ENCODE measurements around the gene C10orf53. TPM values are rescaled to one million over a fixed set of nuclear protein-coding genes. Genes with fewer than 3 reads are reported as not detected.
"Not testable (repeated sequence)": the region's sequence is repeated elsewhere in the genome, so short reads cannot be mapped to it uniquely, and the experiment has no call there.

C10orf53 gene
- polyA plus RNA-seq, 3 donors, result not detected

DNA sequence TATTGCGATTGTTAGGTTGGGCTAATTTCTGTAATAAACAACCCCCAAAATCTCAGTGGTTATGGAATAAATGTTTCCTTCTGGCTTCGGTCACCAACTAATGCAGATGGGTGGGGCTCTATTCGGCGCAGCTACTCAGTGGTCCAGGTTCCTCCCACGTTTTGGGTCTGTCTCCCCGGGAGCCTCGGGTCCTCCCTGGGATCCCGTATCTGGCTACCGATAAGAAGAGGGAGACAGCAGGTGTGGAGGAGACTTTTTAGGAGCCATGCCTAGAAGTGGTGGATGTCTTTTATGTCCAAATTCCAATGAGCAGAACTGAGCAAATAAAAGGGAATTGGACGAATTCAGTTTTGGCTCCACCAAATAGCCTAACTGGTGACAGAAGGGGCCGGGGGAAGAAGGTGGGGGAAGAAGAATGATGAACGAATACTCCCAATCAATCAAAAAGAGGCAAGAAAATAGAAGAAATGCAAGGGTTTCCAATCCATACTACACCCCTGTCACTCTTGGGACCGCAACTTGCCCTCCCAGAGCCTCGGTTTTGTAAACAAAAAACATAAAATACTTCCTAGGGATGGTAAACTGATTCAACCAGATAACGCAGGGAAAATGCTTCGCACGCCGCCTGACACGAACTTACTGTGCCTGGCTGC lies 498 bp upstream of the C10orf53 start:
- no peaks in the 10 kb centered on the region for H3K79me2 ChIP-seq (ENCODE audit: insufficient read depth, low read length)
- no peak overlapping the region for H2AFZ ChIP-seq (ENCODE audit: insufficient read depth, low read depth, low read length, poor library complexity, severe bottlenecking)

GRCh38 chr10:49682449-49682848 lies 3.0 kb downstream of the C10orf53 start:
- H3K4me1 Mint-ChIP-seq; intact Hi-C loops (cut with micrococcal nuclease); H3K9ac ChIP-seq (ENCODE audit: insufficient read depth, low read length, poor library complexity, severe bottlenecking); H3K4me3 ChIP-seq (replicated peaks in 1 of 3; ENCODE audit: low read depth in 2 of 3, low read length in 3 of 3); H3K4me3 Mint-ChIP-seq; H4K20me1 ChIP-seq (ENCODE audit: insufficient read depth, low read length); H3K27ac Mint-ChIP-seq; H3K36me3 ChIP-seq (replicated peaks in 1 of 2; ENCODE audit: control insufficient read depth in 1 of 2, insufficient read depth in 2 of 2, low read length in 2 of 2); H3K4me1 ChIP-seq (ENCODE audit: control insufficient read depth in 1 of 2, insufficient read depth in 2 of 2, low read length in 2 of 2); H3K79me2 ChIP-seq (ENCODE audit: insufficient read depth, low read length); H3K27ac ChIP-seq (ENCODE audit: low read depth in 1 of 2, low read length in 2 of 2); H3K4me2 ChIP-seq (replicated peaks; ENCODE audit: extremely low read depth, low read length, poor library complexity, severe bottlenecking); DNase-seq; H3K36me3 Mint-ChIP-seq; H2AFZ ChIP-seq (ENCODE audit: insufficient read depth, low read depth, low read length, poor library complexity, severe bottlenecking): not testable (repeated sequence)
- Histone ChIP-seq H3K27me3 (ENCODE audit: control insufficient read depth in 2 of 2, insufficient read depth in 2 of 2, low read length in 2 of 2) (peaks cover 21 to 28% of the 10 kb centered on the region in 2 donors), H3K9me3 (replicated peaks in 1 of 2; ENCODE audit: control insufficient read depth in 1 of 2, insufficient read depth in 1 of 2, low read length in 2 of 2) (peaks cover 24 to 27% of the 10 kb centered on the region in 2 donors)
- Mint-ChIP-seq H3K27me3 (ENCODE audit: low read depth in 3 of 3) (peaks cover 19 to 28% (median 25%) of the 10 kb centered on the region in 3 donors), H3K9me3 (peaks cover 4 to 38% (median 22%) of the 10 kb centered on the region in 7 donors)
- WGBS (ENCODE audit: insufficient coverage), result no CpG with 5 or more reads among the region's 5 CpGs

More for the DNA sequence above, 498 bp upstream of the C10orf53 start:
- Mint-ChIP-seq H3K4me3 (peak overlapping the region in 1 of 2 donors; percentile 27), H3K4me1 (peaks cover 6% of the 10 kb centered on the region), H3K36me3 (no peaks in the 10 kb centered on the region), H3K9me3 (peaks cover 3 to 25% (median 16%) of the 10 kb centered on the region in 7 donors), H3K27me3 (ENCODE audit: low read depth in 3 of 3) (peaks cover 23 to 38% (median 26%) of the 10 kb centered on the region in 3 donors), H3K27ac (peak overlapping the region in 1 of 7 donors; percentile 5)
- H3K9me3 ChIP-seq (replicated peaks in 1 of 2; ENCODE audit: control insufficient read depth in 1 of 2, insufficient read depth in 1 of 2, low read length in 2 of 2), result peaks cover 16 to 19% of the 10 kb centered on the region in 2 donors
- H4K20me1 ChIP-seq (ENCODE audit: insufficient read depth, low read length), result no peaks in the 10 kb centered on the region
- no peaks in the 10 kb centered on the region for H3K36me3 ChIP-seq (replicated peaks in 1 of 2; ENCODE audit: control insufficient read depth in 1 of 2, insufficient read depth in 2 of 2, low read length in 2 of 2)
- intact Hi-C loops (cut with micrococcal nuclease), result no loop called here
- H3K9ac ChIP-seq (ENCODE audit: insufficient read depth, low read length, poor library complexity, severe bottlenecking), result no peak overlapping the region
- H3K4me1 ChIP-seq (ENCODE audit: control insufficient read depth in 1 of 2, insufficient read depth in 2 of 2, low read length in 2 of 2), result peaks cover 0 to 4% of the 10 kb centered on the region in 2 donors
- peak overlapping the region; percentile 42 for H3K4me2 ChIP-seq (replicated peaks; ENCODE audit: extremely low read depth, low read length, poor library complexity, severe bottlenecking)
- DNase-seq, result no peak
- H3K27ac ChIP-seq (ENCODE audit: low read depth in 1 of 2, low read length in 2 of 2), result no peak overlapping the region
- peaks cover 23 to 32% of the 10 kb centered on the region in 2 donors for H3K27me3 ChIP-seq (ENCODE audit: control insufficient read depth in 2 of 2, insufficient read depth in 2 of 2, low read length in 2 of 2)
- H3K4me3 ChIP-seq (replicated peaks in 1 of 3; ENCODE audit: low read depth in 2 of 3, low read length in 3 of 3), result peak overlapping the region in 1 of 3 experiments; percentile 32
- TF ChIP-seq, protein P1, sequence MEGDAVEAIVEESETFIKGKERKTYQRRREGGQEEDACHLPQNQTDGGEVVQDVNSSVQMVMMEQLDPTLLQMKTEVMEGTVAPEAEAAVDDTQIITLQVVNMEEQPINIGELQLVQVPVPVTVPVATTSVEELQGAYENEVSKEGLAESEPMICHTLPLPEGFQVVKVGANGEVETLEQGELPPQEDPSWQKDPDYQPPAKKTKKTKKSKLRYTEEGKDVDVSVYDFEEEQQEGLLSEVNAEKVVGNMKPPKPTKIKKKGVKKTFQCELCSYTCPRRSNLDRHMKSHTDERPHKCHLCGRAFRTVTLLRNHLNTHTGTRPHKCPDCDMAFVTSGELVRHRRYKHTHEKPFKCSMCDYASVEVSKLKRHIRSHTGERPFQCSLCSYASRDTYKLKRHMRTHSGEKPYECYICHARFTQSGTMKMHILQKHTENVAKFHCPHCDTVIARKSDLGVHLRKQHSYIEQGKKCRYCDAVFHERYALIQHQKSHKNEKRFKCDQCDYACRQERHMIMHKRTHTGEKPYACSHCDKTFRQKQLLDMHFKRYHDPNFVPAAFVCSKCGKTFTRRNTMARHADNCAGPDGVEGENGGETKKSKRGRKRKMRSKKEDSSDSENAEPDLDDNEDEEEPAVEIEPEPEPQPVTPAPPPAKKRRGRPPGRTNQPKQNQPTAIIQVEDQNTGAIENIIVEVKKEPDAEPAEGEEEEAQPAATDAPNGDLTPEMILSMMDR (IDR thresholded peaks at IDR 0.05), result no peak
- 17% methylated on average over 14 of the region's 19 CpGs for WGBS (ENCODE audit: insufficient coverage)
